OCI-LY3 (cell line): ENCODE measurements around the gene MACROD2.

Experiments
- EZH2phosphoT487 ChIP-seq: fragments of 200-600 bp; shearing (Covaris generic); IDR thresholded peaks from 2 replicates; pipeline ENCODE4 v1.6.1; 2018; ENCODE audit warnings: antibody characterized with exemption, mixed run types, low read depth
- TF ChIP-seq, protein P1 (sequence below): fragments of 200-600, 300-600 bp; sonication (generic); IDR thresholded peaks from 2 replicates; pipeline ENCODE4 v1.5.1; 2014; ENCODE audit warnings: antibody characterized with exemption, low read length, low read depth

DNA sequence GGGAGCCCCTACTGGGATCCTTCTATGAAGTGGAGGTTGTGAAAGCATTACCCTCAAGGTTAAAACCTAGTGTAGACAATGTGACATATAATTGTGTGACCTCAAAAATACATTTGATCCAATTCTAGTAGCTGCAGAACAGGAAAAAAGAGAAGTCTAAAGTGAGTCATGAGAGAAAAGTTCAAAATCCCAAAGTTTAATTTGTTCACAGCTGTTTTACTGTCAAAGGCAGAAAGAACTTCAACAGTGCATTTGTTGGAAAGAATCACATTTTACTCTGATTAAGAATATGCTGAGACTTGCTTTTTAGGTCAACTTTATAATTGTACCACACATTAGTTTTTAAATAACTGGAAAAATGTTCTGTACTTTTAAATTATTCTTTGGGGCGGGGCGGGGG is 1369.5 kb downstream of the MACROD2 start:
- TF ChIP-seq, protein P1, sequence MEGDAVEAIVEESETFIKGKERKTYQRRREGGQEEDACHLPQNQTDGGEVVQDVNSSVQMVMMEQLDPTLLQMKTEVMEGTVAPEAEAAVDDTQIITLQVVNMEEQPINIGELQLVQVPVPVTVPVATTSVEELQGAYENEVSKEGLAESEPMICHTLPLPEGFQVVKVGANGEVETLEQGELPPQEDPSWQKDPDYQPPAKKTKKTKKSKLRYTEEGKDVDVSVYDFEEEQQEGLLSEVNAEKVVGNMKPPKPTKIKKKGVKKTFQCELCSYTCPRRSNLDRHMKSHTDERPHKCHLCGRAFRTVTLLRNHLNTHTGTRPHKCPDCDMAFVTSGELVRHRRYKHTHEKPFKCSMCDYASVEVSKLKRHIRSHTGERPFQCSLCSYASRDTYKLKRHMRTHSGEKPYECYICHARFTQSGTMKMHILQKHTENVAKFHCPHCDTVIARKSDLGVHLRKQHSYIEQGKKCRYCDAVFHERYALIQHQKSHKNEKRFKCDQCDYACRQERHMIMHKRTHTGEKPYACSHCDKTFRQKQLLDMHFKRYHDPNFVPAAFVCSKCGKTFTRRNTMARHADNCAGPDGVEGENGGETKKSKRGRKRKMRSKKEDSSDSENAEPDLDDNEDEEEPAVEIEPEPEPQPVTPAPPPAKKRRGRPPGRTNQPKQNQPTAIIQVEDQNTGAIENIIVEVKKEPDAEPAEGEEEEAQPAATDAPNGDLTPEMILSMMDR, result no peak
- no peak for TF ChIP-seq EZH2phosphoT487
